IMR-90 (cell line): ENCODE measurements around the gene AMD1. TPM values are rescaled to one million over a fixed set of nuclear protein-coding genes. Genes with fewer than 3 reads are reported as not detected.
"Not testable (repeated sequence)": the region's sequence is repeated elsewhere in the genome, so short reads cannot be mapped to it uniquely, and the experiment has no call there.

Experiments
- ATAC-seq: fragments of 200-7000 bp; cut with Tn5 transposase; 2 replicates; pipeline ENCODE4 v1.9.1; 2020; ENCODE audit warnings: low read depth, mild to moderate bottlenecking, moderate library complexity
- BruUV-seq: library from RNA; stranded (reverse); fragments of 400-500 nt; replicated peaks from 2 replicates; lab custom pipeline; 2021; lab: Mats Ljungman, UMichigan
- CTCF ChIA-PET: fragments of 300-600 bp; formaldehyde crosslinking; extraction: SDS; loops from one replicate; lab custom pipeline; 2021; ENCODE audit warnings: antibody characterized with exemption; lab: Yijun Ruan, JAX
- POLR2A ChIA-PET: fragments of 300-600 bp; sonication (Branson Sonifier 250); formaldehyde crosslinking; loops from one replicate; lab custom pipeline; 2022; ENCODE audit warnings: antibody characterized with exemption; ENCODE audit not compliant: unreplicated experiment; lab: Charles Lee
- DNase-seq: peaks from one replicate; pipeline ENCODE4 v3.0.0; 2013
- H2AFZ ChIP-seq: replicated peaks from 2 replicates; pipeline ENCODE3; 2013; ENCODE audit warnings: low read length, mild to moderate bottlenecking; ENCODE audit not compliant: poor library complexity
- H2AK5ac ChIP-seq: 2 replicates; pipeline ENCODE4 v1.6.1; 2013; ENCODE audit warnings: low read depth, low read length, inconsistent platforms
- H2AK9ac ChIP-seq: replicated peaks from 2 replicates; pipeline ENCODE3; 2013; ENCODE audit warnings: mild to moderate bottlenecking, low read depth, low read length, moderate library complexity; ENCODE audit not compliant: poor library complexity
- H2BK120ac ChIP-seq: 2 replicates; pipeline ENCODE4 v1.6.1; 2013; ENCODE audit warnings: low read depth, low read length, inconsistent platforms
- H2BK15ac ChIP-seq: 3 replicates; pipeline ENCODE4 v1.6.1; 2013; ENCODE audit warnings: low read depth, low read length, inconsistent platforms
- H2BK20ac ChIP-seq: 2 replicates; pipeline ENCODE4 v1.6.1; 2013; ENCODE audit warnings: low read depth, mild to moderate bottlenecking, inconsistent platforms, low read length, moderate library complexity
- H2BK5ac ChIP-seq: 2 replicates; pipeline ENCODE4 v1.6.1; 2013; ENCODE audit warnings: mild to moderate bottlenecking, low read depth, low read length, inconsistent platforms; ENCODE audit not compliant: poor library complexity, severe bottlenecking
- H3K14ac ChIP-seq: replicated peaks from 2 replicates; pipeline ENCODE4 v1.6.1; 2013; ENCODE audit warnings: low read depth, low read length, inconsistent platforms
- H3K18ac ChIP-seq: 2 replicates; pipeline ENCODE4 v1.6.1; 2013; ENCODE audit warnings: low read depth, low read length, control low read depth
- H3K23ac ChIP-seq: 2 replicates; pipeline ENCODE4 v1.6.1; 2013; ENCODE audit warnings: low read depth, low read length, inconsistent platforms
- H3K27ac ChIP-seq: 2 replicates; pipeline ENCODE4 v1.5.1; 2013; ENCODE audit warnings: mild to moderate bottlenecking, control low read depth, low read length; ENCODE audit not compliant: insufficient read depth
- H3K27me3 ChIP-seq: 2 replicates; pipeline ENCODE4 v1.6.1; 2013; ENCODE audit warnings: low read length; ENCODE audit not compliant: control insufficient read depth, insufficient read depth
- H3K36me3 ChIP-seq: 2 replicates; pipeline ENCODE4 v1.6.1; 2013; ENCODE audit warnings: low read length, mixed read lengths; ENCODE audit not compliant: control insufficient read depth, insufficient read depth
- H3K4ac ChIP-seq: 2 replicates; pipeline ENCODE4 v1.6.1; 2013; ENCODE audit warnings: low read depth, low read length, inconsistent platforms
- H3K4me1 ChIP-seq: 2 replicates; pipeline ENCODE4 v1.6.1; 2013; ENCODE audit warnings: low read length, mixed read lengths; ENCODE audit not compliant: control insufficient read depth, insufficient read depth
- H3K4me2 ChIP-seq: 2 replicates; pipeline ENCODE4 v1.6.1; 2013; ENCODE audit warnings: low read depth, mild to moderate bottlenecking, control low read depth, low read length, moderate library complexity
- H3K4me3 ChIP-seq: 2 replicates; pipeline ENCODE4 v1.5.1; 2013; ENCODE audit warnings: low read depth, mild to moderate bottlenecking, control low read depth, low read length, moderate library complexity; ENCODE audit not compliant: insufficient read depth
- H3K56ac ChIP-seq: 2 replicates; pipeline ENCODE4 v1.6.1; 2013; ENCODE audit warnings: low read length, inconsistent platforms; ENCODE audit not compliant: insufficient read depth; ENCODE audit errors: extremely low read depth
- H3K79me1 ChIP-seq, 2 experiments: 2 replicates each; pipeline ENCODE4 v1.6.1; 2013; ENCODE audit warnings: low read length in 2 of 2, inconsistent platforms in 1 of 2, low read depth in 1 of 2
- H3K9ac ChIP-seq: 2 replicates; pipeline ENCODE4 v1.6.1; 2013; ENCODE audit warnings: low read depth, low read length, control low read depth
- H3K9me1 ChIP-seq: 2 replicates; pipeline ENCODE4 v1.6.1; 2013; ENCODE audit warnings: low read length, inconsistent platforms; ENCODE audit not compliant: insufficient read depth
- H3K9me3 ChIP-seq: 2 replicates; pipeline ENCODE4 v1.6.1; 2013; ENCODE audit warnings: low read length; ENCODE audit not compliant: control insufficient read depth, insufficient read depth
- H4K20me1 ChIP-seq: 2 replicates; pipeline ENCODE4 v1.6.1; 2013; ENCODE audit warnings: low read length, inconsistent platforms; ENCODE audit not compliant: insufficient read depth
- H4K5ac ChIP-seq: 2 replicates; pipeline ENCODE4 v1.6.1; 2013; ENCODE audit warnings: mild to moderate bottlenecking, low read depth, low read length, control low read depth
- H4K8ac ChIP-seq, 2 experiments: 2 replicates each; pipeline ENCODE4 v1.6.1; 2013; ENCODE audit warnings: low read depth in 2 of 2, low read length in 2 of 2, control low read depth in 1 of 2, inconsistent platforms in 1 of 2
- H4K91ac ChIP-seq: 2 replicates; pipeline ENCODE4 v1.6.1; 2013; ENCODE audit warnings: low read depth, low read length, inconsistent platforms; ENCODE audit not compliant: insufficient read depth
- WGBS, 2 experiments: methylation state at CpG; one replicate each; pipeline versions ENCODE4 v1.1.5 to v1.1.7; 2013; ENCODE audit warnings: missing lambda C conversion rate in 2 of 2; ENCODE audit not compliant: insufficient read length in 1 of 2; ENCODE audit errors: extremely low coverage in 2 of 2; 5-methylcytosine and 5-hydroxymethylcytosine counted together
- dilution Hi-C: fragments of 300-500 bp; cut with HindIII; formaldehyde crosslinking; loops from one replicate; pipeline ENCODE4 v1.14.3; 2018; ENCODE audit warnings: low sequenced_read_pairs; ENCODE audit not compliant: unreplicated experiment
- in situ Hi-C: fragments of 300-500 bp; cut with MboI; formaldehyde crosslinking; loops from 3 replicates; pipeline ENCODE4 v1.14.3; 2019; ENCODE audit warnings: low sequenced_read_pairs, inconsistent platforms, mixed read lengths
- intact Hi-C: fragments of 100-400 bp; cut with micrococcal nuclease; formaldehyde crosslinking; loops from 2 replicates; pipeline ENCODE4 v1.10.0; 2022
- polyA plus RNA-seq, 3 experiments: library from polyadenylated mRNA; depleted of rRNA; stranded (reverse); fragments of >200 nt; gene quantifications; 2 replicates each; pipeline ENCODE4 v1.2.3, GENCODE V29; 2012; ENCODE audit warnings: low replicate concordance in 1 of 3
- total RNA-seq: library from RNA; depleted of rRNA; stranded (reverse); fragments of >200 nt; gene quantifications from 2 replicates; pipeline ENCODE4 v1.2.3, GENCODE V29; 2012

Gene AMD1
- total and polyA plus RNA-seq, 2 of the 4 experiments (the other 2 are of a cell fraction): 32.2 to 65.8 TPM

DNA sequence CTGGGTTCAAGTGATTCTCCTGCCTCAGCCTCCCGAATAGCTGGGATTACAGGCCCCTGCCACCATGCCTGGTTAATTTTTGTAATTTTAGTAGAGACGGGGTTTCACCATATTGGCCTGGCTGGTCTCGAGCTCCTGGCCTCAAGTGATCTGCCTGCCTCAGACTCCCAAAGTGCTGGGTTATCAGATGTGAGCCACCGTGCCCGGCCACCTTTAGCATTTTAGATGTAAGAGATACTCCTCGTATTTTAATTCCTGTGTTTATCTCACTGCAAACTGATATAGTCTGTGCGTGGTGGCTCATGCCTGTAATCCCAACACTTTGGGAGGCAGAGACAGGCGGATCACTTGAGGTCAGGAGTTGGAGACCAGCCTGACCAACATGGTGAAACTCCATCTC is 27.0 kb downstream of the AMD1 start:
- H4K5ac ChIP-seq, DNase-seq, H3K79me1 ChIP-seq, H2AFZ ChIP-seq, H2AK9ac ChIP-seq, H3K4me2 ChIP-seq, dilution Hi-C loops, H3K23ac ChIP-seq, H4K20me1 ChIP-seq, H3K9me1 ChIP-seq, ATAC-seq, H3K56ac ChIP-seq, H3K9ac ChIP-seq, POLR2A ChIA-PET, H4K91ac ChIP-seq, CTCF ChIA-PET, H2BK15ac ChIP-seq, H2AK5ac ChIP-seq, in situ Hi-C loops, intact Hi-C loops, H2BK5ac ChIP-seq, H3K14ac ChIP-seq, H3K4me3 ChIP-seq, H2BK20ac ChIP-seq, H3K27ac ChIP-seq, H2BK120ac ChIP-seq, BruUV-seq, H3K4ac ChIP-seq, H3K18ac ChIP-seq, H3K27me3 ChIP-seq, H3K4me1 ChIP-seq, H4K8ac ChIP-seq: not testable (repeated sequence)
- Histone ChIP-seq H3K9me3 (peaks cover 10% of the 10 kb centered on the region), H3K36me3 (peaks cover 12% of the 10 kb centered on the region)
- 95% methylated on average over 4 of the region's 8 CpGs; no CpG with 5 or more reads in 1 of the 2 experiments for WGBS, 2 experiments
